ENCODE data around the gene ECI2.
A peak's percentile ranks its signal among the peaks of the same experiment; 100 is the strongest.

ECI2 gene

DNA sequence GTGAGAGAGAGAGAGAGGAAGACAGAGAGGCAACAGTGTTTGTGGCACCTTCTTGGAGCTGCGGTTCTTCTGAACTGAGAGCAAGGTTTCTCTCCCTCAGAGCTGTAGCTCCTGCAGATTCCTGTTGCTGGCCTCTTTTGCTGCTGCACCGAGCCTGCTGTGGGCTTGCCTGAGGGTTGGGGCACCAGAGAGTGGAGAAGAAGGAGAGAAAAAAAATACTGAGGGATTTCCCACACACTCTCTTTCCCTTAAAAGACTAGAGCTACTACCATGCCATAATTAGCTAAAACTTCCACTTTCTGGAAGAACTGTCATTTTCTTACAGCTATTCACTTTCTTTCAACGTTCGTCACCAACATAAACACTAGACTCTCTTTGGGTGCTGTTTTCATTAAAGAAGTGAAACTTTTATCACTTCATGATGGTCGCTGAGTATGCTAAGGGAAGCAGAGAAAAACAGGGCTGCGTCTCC, 18.2 kb upstream of the ECI2 start:
- DNase-seq (ENCODE audit: low read depth) = no peak
- H3K4me3 ChIP-seq (ENCODE audit: control insufficient read depth, low read depth, low read length) = no peak overlapping the region
- TF ChIP-seq, protein P1, sequence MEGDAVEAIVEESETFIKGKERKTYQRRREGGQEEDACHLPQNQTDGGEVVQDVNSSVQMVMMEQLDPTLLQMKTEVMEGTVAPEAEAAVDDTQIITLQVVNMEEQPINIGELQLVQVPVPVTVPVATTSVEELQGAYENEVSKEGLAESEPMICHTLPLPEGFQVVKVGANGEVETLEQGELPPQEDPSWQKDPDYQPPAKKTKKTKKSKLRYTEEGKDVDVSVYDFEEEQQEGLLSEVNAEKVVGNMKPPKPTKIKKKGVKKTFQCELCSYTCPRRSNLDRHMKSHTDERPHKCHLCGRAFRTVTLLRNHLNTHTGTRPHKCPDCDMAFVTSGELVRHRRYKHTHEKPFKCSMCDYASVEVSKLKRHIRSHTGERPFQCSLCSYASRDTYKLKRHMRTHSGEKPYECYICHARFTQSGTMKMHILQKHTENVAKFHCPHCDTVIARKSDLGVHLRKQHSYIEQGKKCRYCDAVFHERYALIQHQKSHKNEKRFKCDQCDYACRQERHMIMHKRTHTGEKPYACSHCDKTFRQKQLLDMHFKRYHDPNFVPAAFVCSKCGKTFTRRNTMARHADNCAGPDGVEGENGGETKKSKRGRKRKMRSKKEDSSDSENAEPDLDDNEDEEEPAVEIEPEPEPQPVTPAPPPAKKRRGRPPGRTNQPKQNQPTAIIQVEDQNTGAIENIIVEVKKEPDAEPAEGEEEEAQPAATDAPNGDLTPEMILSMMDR (IDR thresholded peaks at IDR 0.05; ENCODE audit: control insufficient read depth, insufficient read depth, low read depth, low read length, missing control alignments) = no peak

DNA sequence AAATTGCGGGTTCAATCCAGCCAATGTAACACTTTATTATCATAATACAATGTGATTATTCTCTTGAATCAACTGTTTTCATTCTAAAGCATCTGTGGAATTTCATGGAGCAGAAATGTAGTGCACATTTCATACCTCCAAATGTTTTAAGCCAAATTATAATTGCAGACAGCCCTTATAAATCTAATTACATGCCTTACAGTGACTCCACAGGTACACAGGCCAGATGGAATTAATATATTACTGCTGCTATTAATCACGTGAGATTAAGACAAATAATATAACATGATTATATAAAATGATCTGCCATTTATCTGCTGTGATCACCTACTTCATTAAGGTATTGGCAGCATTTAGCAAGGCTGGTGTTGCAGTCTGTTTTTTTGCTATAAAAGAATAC, 9.7 kb upstream of the ECI2 start:
- DNase-seq (ENCODE audit: low read depth) = no peak
- no peak overlapping the region for H3K4me3 ChIP-seq (ENCODE audit: control insufficient read depth, low read depth, low read length)
- TF ChIP-seq, protein P1 (IDR thresholded peaks at IDR 0.05; ENCODE audit: control insufficient read depth, insufficient read depth, low read depth, low read length, missing control alignments) = no peak

DNA sequence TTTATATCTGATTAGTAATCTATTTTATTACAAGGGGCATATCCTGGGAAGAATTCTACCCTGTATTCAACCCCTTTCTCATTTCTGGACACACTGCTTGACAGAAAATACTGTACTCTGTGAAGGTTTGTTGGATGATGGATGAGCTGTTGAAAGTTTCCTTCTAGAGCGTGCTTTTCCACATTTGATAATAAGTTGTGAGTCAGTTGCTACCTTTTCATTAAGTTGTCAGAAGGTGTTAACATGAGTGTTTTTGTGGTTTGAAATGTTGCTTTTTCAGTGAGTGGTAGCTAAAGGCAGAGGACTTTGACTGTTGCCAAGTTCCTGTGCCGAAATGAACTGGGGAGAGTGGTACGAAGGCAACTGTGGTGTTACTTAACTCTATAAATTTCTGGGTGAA, 3.9 kb upstream of the ECI2 start:
- no peak for DNase-seq (ENCODE audit: low read depth)
- no peak overlapping the region for H3K4me3 ChIP-seq (ENCODE audit: control insufficient read depth, low read depth, low read length)
- TF ChIP-seq, protein P1 (IDR thresholded peaks at IDR 0.05; ENCODE audit: control insufficient read depth, insufficient read depth, low read depth, low read length, missing control alignments) = no peak

DNA sequence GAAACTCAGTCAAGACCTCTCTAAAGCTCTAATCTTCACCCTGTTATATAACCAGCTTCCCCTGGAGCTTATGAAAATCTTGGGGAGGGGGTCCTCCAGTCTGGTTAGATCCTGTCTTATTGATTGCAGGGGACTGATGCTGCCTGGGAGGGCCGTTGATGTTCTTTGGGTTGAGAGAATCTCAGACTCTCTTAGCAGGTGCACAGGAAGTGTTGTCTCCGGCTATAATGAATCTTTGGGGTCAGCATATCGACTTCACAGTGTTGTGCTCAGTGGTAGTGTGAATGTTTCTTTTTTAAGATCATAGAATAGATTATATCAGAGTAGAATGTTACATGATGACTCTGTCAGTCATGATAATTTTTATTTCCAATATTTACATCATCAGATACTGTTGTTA, 2.8 kb upstream of the ECI2 start:
- DNase-seq (ENCODE audit: low read depth) = no peak
- no peak overlapping the region for H3K4me3 ChIP-seq (ENCODE audit: control insufficient read depth, low read depth, low read length)
- TF ChIP-seq, protein P1 (IDR thresholded peaks at IDR 0.05; ENCODE audit: control insufficient read depth, insufficient read depth, low read depth, low read length, missing control alignments) = no peak

DNA sequence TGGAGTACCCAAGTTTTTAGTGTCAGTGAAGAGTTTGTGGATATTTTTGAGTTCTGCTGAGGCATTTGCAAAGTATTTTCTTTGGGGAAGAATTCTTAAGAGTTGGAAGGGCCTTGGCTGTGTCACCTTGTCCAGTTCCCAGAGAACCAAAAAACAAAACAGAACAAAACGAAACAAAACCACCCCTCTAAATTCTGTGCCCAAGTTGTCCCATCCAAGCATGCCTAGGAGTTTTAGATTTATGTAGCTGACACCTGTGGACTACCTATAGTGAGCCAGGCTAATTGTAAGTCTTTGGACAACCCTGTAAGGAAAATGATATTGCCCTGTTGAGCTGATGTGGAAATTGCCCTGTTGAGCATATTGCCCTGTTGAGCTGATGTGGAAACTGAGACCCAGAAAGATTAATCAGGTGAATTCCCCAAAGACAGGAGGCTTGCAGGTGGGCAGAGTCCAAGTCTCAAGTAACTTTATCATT, 1.0 kb upstream of the ECI2 start:
- TF ChIP-seq, protein P1 (IDR thresholded peaks at IDR 0.05; ENCODE audit: control insufficient read depth, insufficient read depth, low read depth, low read length, missing control alignments) = no peak
- peak overlapping the region; percentile 79 for H3K4me3 ChIP-seq (ENCODE audit: control insufficient read depth, low read depth, low read length)
- DNase-seq (ENCODE audit: low read depth) = no peak

DNA sequence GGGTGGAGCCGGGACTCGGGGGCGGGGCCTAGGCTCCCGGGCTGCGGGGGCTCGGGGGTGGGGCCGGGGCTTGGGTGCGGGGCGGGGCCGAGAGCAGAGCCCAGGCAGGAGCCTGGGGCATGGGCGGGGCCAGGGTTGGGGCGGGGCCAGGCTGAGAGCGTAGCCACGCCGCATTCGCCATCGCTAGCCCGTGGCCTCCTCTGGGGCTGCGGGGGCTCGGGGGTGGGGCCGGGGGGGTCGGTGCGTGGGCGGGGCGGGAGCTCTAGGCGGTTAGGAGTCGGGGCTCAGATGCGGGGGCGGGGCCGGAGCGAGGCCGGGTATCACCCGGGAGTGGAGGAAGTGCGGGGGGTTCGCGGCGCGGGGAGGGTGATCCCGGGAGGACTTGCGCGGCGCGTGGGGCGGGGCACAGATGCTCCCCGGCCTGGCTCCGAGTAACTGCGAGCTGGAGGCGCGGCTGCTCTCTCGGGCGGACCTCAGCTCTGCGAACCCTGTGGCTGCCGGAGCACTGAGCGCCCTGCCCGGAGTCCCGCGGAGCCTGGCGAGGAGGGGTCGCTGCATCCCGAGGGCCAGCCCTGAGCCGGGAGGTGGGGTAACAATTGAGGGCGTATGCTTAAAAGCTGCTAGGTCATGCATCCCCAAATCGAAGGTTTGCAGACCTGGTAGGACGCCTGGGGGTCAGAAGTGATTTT, 434 bp upstream of the ECI2 start:
- DNase-seq (ENCODE audit: low read depth) = peak; percentile 78
- TF ChIP-seq, protein P1 (IDR thresholded peaks at IDR 0.05; ENCODE audit: control insufficient read depth, insufficient read depth, low read depth, low read length, missing control alignments) = no peak
- peak overlapping the region; percentile 79 for H3K4me3 ChIP-seq (ENCODE audit: control insufficient read depth, low read depth, low read length)
